ENCODE results near the gene TH. TPM values are rescaled to one million over a fixed set of nuclear protein-coding genes. Genes with fewer than 3 reads are reported as not detected.

The TH gene
- total RNA-seq, 1 donor from 2014 or later, result not detected

- peaks cover 42% of the 10 kb centered on the region for H3K27me3 Mint-ChIP-seq (ENCODE audit: low read depth)
- intact Hi-C loops (cut with micrococcal nuclease), result no loop called here
- H3K36me3 Mint-ChIP-seq (ENCODE audit: low read depth), result no peaks in the 10 kb centered on the region
- peaks cover 5% of the 10 kb centered on the region for H3K9me3 Mint-ChIP-seq
- no peak overlapping the region for H3K27ac Mint-ChIP-seq
- no peak overlapping the region for H3K4me3 Mint-ChIP-seq (ENCODE audit: low read depth)
- no peak for DNase-seq (ENCODE audit: low spot score)
- no peaks in the 10 kb centered on the region for H3K4me1 Mint-ChIP-seq (ENCODE audit: low read depth)
Observed at GRCh38 chr11:2134022-2135010, 37.3 kb downstream of the TH start.

- Mint-ChIP-seq H3K36me3 (ENCODE audit: low read depth) (no peaks in the 10 kb centered on the region), H3K27me3 (ENCODE audit: low read depth) (peaks cover 42% of the 10 kb centered on the region), H3K4me3 (ENCODE audit: low read depth) (no peak overlapping the region)
Observed at GRCh38 chr11:2133241-2134021, 38.2 kb downstream of the TH start.

GRCh38 chr11:2132874-2133240 is 38.8 kb downstream of the TH start:
- no peaks in the 10 kb centered on the region for H3K4me1 Mint-ChIP-seq (ENCODE audit: low read depth)
- H3K27me3 Mint-ChIP-seq (ENCODE audit: low read depth), result peaks cover 40% of the 10 kb centered on the region
- H3K36me3 Mint-ChIP-seq (ENCODE audit: low read depth), result no peaks in the 10 kb centered on the region
- no peak overlapping the region for H3K4me3 Mint-ChIP-seq (ENCODE audit: low read depth)
- H3K9me3 Mint-ChIP-seq, result peaks cover 5% of the 10 kb centered on the region
- intact Hi-C loops (cut with micrococcal nuclease), result no loop called here
- H3K27ac Mint-ChIP-seq, result no peak overlapping the region
- no peak for DNase-seq (ENCODE audit: low spot score)

More at GRCh38 chr11:2133241-2134021, 38.2 kb downstream of the TH start:
- Mint-ChIP-seq H3K9me3 (peaks cover 5% of the 10 kb centered on the region), H3K4me1 (ENCODE audit: low read depth) (no peaks in the 10 kb centered on the region), H3K27ac (no peak overlapping the region)
- no peak for DNase-seq (ENCODE audit: low spot score)
- intact Hi-C loops (cut with micrococcal nuclease), result no loop called here

DNA sequence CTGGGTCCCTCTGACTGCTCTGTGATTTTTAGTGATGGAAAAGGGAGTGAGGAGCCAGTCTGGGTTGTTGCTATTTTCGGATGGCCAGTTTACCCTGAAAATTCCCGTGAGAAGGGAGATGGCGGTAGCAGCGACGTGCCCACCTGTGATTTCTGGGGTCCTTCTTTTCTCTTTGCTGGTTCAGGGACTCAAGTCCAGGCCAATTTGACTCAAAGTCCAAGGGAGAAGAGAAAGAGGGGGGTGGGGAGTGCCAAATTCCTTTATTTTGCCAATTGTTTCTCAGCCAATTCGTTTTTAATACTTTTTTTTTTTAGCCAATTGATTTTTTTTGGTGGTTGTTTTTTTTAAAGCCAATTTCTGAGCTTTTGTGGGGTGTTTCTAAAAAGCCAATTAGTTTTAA is 39.4 kb downstream of the TH start:
- Mint-ChIP-seq H3K27ac (no peak overlapping the region), H3K9me3 (peaks cover 5% of the 10 kb centered on the region), H3K27me3 (ENCODE audit: low read depth) (peaks cover 34% of the 10 kb centered on the region), H3K4me3 (ENCODE audit: low read depth) (no peak overlapping the region), H3K4me1 (ENCODE audit: low read depth) (no peaks in the 10 kb centered on the region), H3K36me3 (ENCODE audit: low read depth) (no peaks in the 10 kb centered on the region)
- intact Hi-C loops (cut with micrococcal nuclease), result no loop called here
- no peak for DNase-seq (ENCODE audit: low spot score)

DNA sequence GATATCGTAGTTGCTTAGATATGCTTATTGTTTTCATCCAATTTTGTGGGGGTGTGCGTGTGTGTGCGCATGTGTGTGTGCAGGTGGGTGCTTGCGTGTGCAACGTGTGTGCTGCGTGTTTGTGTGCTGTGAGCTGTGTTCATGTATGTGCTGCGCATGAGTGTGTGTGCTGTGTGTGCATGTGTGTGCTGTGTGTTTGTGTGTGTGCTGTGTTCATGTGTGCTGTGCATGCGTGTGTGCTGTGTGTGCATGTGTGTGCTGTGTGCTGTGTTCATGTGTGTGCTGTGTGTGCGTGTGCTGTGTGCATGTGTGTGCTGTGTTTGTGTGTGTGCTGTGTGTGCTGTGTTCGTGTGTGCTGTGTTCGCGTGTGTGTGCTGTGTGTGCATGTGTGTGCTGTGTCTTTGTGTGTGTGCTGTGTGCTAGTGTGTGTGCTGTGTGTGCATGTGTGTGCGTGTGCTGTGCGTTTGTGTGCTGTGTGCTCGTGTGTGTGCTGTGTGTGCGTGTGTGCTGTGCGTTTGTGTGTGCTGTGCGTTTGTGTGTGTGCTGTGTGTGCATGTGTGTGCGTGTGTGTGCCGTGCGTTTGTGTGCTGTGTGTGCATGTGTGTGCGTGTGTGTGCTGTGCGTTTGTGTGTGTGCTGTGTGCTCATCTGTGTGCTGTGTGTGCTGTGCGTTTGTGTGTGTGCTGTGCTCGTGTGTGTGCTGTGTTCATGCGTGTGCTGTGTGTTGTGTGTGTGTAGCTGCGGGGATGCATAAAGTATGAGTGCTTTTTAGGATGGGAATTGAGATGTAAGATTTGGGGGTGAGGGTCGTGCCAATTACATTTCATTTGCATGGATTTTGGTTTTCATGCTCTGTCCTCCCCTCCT is 40.0 kb downstream of the TH start:
- no peak for DNase-seq (ENCODE audit: low spot score)
- Mint-ChIP-seq H3K4me1 (ENCODE audit: low read depth) (no peaks in the 10 kb centered on the region), H3K9me3 (peaks cover 5% of the 10 kb centered on the region), H3K4me3 (ENCODE audit: low read depth) (no peak overlapping the region), H3K27me3 (ENCODE audit: low read depth) (peaks cover 30% of the 10 kb centered on the region), H3K27ac (no peak overlapping the region), H3K36me3 (ENCODE audit: low read depth) (no peaks in the 10 kb centered on the region)
- intact Hi-C loops (cut with micrococcal nuclease), result no loop called here

DNA sequence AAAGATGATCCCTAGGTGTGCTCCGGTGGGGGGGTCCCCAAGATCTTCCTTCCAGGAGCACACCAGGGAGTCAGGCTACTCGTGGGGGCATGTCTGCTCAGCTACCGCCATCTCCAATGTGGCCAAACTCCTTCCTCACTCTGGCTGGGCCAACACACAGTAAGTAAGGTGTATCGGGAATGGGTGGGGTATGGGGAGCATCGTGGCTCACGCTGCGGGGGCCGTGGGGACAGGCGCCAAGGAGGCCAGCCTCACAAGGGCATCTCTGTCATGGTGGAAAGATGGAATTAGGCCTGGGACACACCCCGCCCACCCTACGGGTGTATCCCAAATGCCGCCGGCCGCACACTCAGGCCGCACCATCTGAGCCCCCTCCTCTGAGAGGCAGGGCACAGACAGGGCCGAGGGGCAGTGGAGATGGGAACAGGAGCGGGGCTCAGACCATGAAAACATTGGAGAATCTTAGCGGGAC is 40.7 kb downstream of the TH start:
- Mint-ChIP-seq H3K9me3 (peaks cover 5% of the 10 kb centered on the region), H3K27me3 (ENCODE audit: low read depth) (peaks cover 23% of the 10 kb centered on the region), H3K36me3 (ENCODE audit: low read depth) (no peaks in the 10 kb centered on the region), H3K4me1 (ENCODE audit: low read depth) (no peaks in the 10 kb centered on the region), H3K27ac (no peak overlapping the region), H3K4me3 (ENCODE audit: low read depth) (no peak overlapping the region)
- DNase-seq (ENCODE audit: low spot score), result no peak
- intact Hi-C loops (cut with micrococcal nuclease), result no loop called here

DNA sequence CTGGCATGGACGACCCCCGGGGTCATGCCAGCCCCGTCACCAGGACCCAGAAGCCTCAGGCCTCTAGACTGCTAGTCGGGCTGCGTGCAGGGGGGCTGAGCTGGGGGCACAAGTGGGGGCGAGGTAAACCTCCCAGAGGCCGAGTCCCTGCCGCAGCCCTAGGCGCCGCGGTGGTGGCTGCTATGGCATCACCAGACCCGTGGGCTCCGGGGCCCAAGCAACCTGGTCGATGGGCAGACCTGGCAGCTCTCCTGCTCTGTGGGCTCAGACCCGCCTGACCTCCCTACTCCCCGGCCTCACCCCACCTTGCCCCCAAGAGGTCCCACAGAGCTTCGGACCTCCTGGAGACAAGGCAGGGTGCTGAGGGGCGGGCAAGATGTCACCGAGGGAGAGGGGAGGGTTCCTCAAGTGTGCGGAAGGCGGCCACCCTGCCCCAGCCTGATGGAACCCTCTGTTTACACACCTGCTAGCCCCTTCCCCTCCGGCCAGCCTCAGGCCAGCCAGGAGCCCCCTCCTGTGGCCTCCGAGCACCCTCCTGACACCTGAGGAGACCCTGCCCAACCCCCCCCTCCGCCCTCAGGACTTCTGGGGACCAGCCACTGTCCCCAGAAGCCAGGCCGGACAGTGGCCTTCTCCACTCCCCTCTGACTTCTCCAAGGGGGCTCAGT is 41.8 kb downstream of the TH start:
- Mint-ChIP-seq H3K4me1 (ENCODE audit: low read depth) (no peaks in the 10 kb centered on the region), H3K9me3 (peaks cover 12% of the 10 kb centered on the region), H3K36me3 (ENCODE audit: low read depth) (no peaks in the 10 kb centered on the region), H3K4me3 (ENCODE audit: low read depth) (no peak overlapping the region), H3K27me3 (ENCODE audit: low read depth) (peaks cover 18% of the 10 kb centered on the region), H3K27ac (no peak overlapping the region)
- intact Hi-C loops (cut with micrococcal nuclease), result no loop called here
- no peak for DNase-seq (ENCODE audit: low spot score)

GRCh38 chr11:2129308-2129698 is 42.3 kb downstream of the TH start:
- no peak overlapping the region for H3K27ac Mint-ChIP-seq
- H3K4me3 Mint-ChIP-seq (ENCODE audit: low read depth), result no peak overlapping the region
- H3K9me3 Mint-ChIP-seq, result peaks cover 16% of the 10 kb centered on the region
- intact Hi-C loops (cut with micrococcal nuclease), result no loop called here
- DNase-seq (ENCODE audit: low spot score), result no peak
- H3K36me3 Mint-ChIP-seq (ENCODE audit: low read depth), result no peaks in the 10 kb centered on the region
- peaks cover 15% of the 10 kb centered on the region for H3K27me3 Mint-ChIP-seq (ENCODE audit: low read depth)
- no peaks in the 10 kb centered on the region for H3K4me1 Mint-ChIP-seq (ENCODE audit: low read depth)

DNA sequence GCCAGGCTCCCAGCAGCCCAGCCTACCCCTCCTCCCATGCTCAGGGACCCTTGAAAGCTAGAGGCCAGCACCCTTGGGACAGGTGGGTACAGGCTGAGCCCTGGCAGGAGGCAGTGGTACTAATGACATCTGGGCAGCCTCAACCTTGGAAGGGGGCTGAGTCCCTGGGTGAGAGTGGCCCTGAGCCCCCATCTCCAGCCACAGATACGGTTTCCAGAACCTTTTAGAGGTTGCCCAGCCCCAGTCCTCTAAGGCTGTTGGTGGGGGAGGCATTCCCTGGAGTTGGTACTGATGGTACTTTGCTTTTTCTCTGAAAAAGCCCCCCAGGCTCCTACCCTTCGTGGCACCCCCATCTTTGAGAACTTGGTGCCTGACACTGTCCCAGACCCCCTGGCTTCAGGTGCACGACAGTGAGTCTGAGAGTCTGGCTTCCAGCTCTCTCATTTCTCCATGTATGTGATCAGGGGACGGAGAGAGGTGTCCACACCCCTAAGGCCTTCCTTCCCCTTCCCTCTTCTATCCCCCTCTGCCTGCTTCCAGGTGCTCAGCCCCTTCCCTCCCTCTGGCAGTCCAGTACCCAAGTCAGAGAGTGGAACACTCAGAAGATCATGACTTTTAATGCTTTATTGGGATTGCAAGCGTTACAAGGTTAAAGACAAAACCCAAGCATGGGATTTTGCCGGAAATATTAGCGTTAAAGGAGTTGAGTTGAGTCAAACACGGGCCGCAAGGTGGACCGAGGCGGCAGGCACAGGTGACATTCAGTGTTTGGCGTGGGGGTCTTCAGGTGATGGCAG is 42.9 kb downstream of the TH start:
- no peaks in the 10 kb centered on the region for H3K36me3 Mint-ChIP-seq (ENCODE audit: low read depth)
- peaks cover 13% of the 10 kb centered on the region for H3K27me3 Mint-ChIP-seq (ENCODE audit: low read depth)
- intact Hi-C loops (cut with micrococcal nuclease), result no loop called here
- H3K4me3 Mint-ChIP-seq (ENCODE audit: low read depth), result no peak overlapping the region
- no peaks in the 10 kb centered on the region for H3K4me1 Mint-ChIP-seq (ENCODE audit: low read depth)
- no peak overlapping the region for H3K27ac Mint-ChIP-seq
- H3K9me3 Mint-ChIP-seq, result peaks cover 16% of the 10 kb centered on the region
- no peak for DNase-seq (ENCODE audit: low spot score)

DNA sequence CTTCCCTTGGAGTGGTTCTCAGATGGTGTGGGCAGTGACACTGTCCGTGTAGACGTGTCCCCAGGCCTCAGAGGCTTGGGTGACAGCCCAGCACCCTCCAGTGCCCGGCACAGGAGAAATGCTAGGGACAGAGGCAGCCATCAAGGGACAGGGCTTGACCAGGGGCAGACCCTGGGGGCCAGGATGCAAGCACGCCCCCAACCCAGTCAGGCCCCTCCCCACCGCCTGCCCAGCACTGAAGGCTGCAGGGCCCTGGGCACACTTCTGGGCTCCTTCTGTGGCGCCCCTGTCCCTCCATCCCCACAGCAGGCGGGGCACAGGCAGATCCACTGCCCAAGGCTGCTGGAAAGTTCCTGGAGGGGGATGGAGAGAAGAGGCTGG is 43.5 kb downstream of the TH start:
- Mint-ChIP-seq H3K4me1 (ENCODE audit: low read depth) (no peaks in the 10 kb centered on the region), H3K27ac (no peak overlapping the region), H3K9me3 (peaks cover 16% of the 10 kb centered on the region), H3K27me3 (ENCODE audit: low read depth) (peaks cover 8% of the 10 kb centered on the region), H3K4me3 (ENCODE audit: low read depth) (no peak overlapping the region), H3K36me3 (ENCODE audit: low read depth) (no peaks in the 10 kb centered on the region)
- intact Hi-C loops (cut with micrococcal nuclease), result no loop called here
- DNase-seq (ENCODE audit: low spot score), result no peak

GRCh38 chr11:2127482-2128129 is 44.0 kb downstream of the TH start:
- Mint-ChIP-seq H3K27me3 (ENCODE audit: low read depth) (peaks cover 5% of the 10 kb centered on the region), H3K4me1 (ENCODE audit: low read depth) (no peaks in the 10 kb centered on the region), H3K36me3 (ENCODE audit: low read depth) (no peaks in the 10 kb centered on the region), H3K4me3 (ENCODE audit: low read depth) (no peak overlapping the region), H3K9me3 (peaks cover 16% of the 10 kb centered on the region), H3K27ac (no peak overlapping the region)
- DNase-seq (ENCODE audit: low spot score), result no peak
- intact Hi-C loops (cut with micrococcal nuclease), result no loop called here

Data from activated T-helper 2 cell treated with anti-CD3 and anti-CD28 coated beads, Interferon-gamma antibody, Interleukin-2, Interleukin-4, amounts not matched to agents 10 μg/mL and 5 μg/mL and 100 μg/mL, durations not matched to agents 14 hours and 24 hours and 36 hours (primary cell).